GM13977 (cell line): ENCODE data around the gene C17orf58.
A peak's percentile ranks its signal among the peaks of the same experiment; 100 is the strongest.

Experiments
- DNase-seq: peaks from one replicate; pipeline ENCODE4 v3.0.0; 2012; ENCODE audit warnings: low spot score
- CTCF ChIP-seq: IDR thresholded peaks from 2 replicates; pipeline ENCODE4 v1.5.1; 2012; ENCODE audit warnings: mild to moderate bottlenecking, control low read depth; ENCODE audit not compliant: insufficient read depth; ENCODE audit errors: extremely low read depth, missing control alignments
- in situ Hi-C: fragments of 300-500 bp; cut with MboI; formaldehyde crosslinking; loops from one replicate; pipeline ENCODE4 v1.12.0; 2022; ENCODE audit warnings: low sequenced_read_pairs, low pct_unique_long_range_greater_than_20kb, mixed read lengths, inconsistent platforms; ENCODE audit not compliant: unreplicated experiment

C17orf58 gene

GRCh38 chr17:68016838-68017237 is 20.6 kb upstream of the C17orf58 start:
- TF ChIP-seq CTCF: no peak
- no peak for DNase-seq
- in situ Hi-C loops: no loop called here

GRCh38 chr17:68015081-68015723 is 18.9 kb upstream of the C17orf58 start:
- in situ Hi-C loops: no loop called here
- TF ChIP-seq CTCF: no peak
- DNase-seq: no peak

- DNase-seq: no peak
- in situ Hi-C loops: no loop called here
- no peak for TF ChIP-seq CTCF
Measured at GRCh38 chr17:68013385-68013784, 17.1 kb upstream of the C17orf58 start.

GRCh38 chr17:68011199-68011665 is 15.0 kb upstream of the C17orf58 start:
- peak; percentile 63 for DNase-seq
- TF ChIP-seq CTCF: peak; percentile 79
- in situ Hi-C loops: no loop called here

GRCh38 chr17:68006797-68007196 is 10.5 kb upstream of the C17orf58 start:
- in situ Hi-C loops: no loop called here
- TF ChIP-seq CTCF: no peak
- DNase-seq: no peak

- in situ Hi-C loops: no loop called here
- DNase-seq: no peak
- no peak for TF ChIP-seq CTCF
Measured at GRCh38 chr17:68004201-68004600, 7.9 kb upstream of the C17orf58 start.
